HEK293T (cell line): Measurements from ENCODE around the gene ANO2.

Source experiments
- CTCF ChIA-PET: fragments of 350-600 bp; formaldehyde crosslinking; extraction: SDS; loops from one replicate; lab custom pipeline; 2021; ENCODE audit warnings: antibody characterized with exemption, inconsistent platforms; lab: Yijun Ruan, JAX
- POLR2A ChIA-PET: fragments of 350-600 bp; formaldehyde crosslinking; extraction: SDS; loops from one replicate; lab custom pipeline; 2020; ENCODE audit warnings: antibody characterized with exemption, inconsistent platforms; lab: Yijun Ruan, JAX
- DNase-seq: peaks from one replicate; pipeline ENCODE4 v3.0.0; 2012; ENCODE audit warnings: mixed read lengths; ENCODE audit errors: extremely low spot score
- ARNT ChIP-seq: fragments of 450-650 bp; IDR thresholded peaks from 2 replicates; pipeline ENCODE4 v1.6.1; 2017; ENCODE audit warnings: mild to moderate bottlenecking
- BHLHE40 ChIP-seq: fragments of 450-650 bp; IDR thresholded peaks from 2 replicates; pipeline ENCODE4 v1.6.1; 2016; ENCODE audit warnings: mild to moderate bottlenecking, moderate library complexity, borderline replicate concordance
- CTBP1 ChIP-seq: fragments of 450-650 bp; IDR thresholded peaks from 2 replicates; pipeline ENCODE4 v1.6.1; 2016; ENCODE audit warnings: borderline replicate concordance
- ELF4 ChIP-seq: fragments of 450-650 bp; IDR thresholded peaks from 2 replicates; pipeline ENCODE4 v1.6.1; 2017; ENCODE audit warnings: antibody characterized with exemption
- FOXA1 ChIP-seq: fragments of 450-650 bp; IDR thresholded peaks from 2 replicates; pipeline ENCODE4 v1.6.1; 2016; ENCODE audit warnings: mild to moderate bottlenecking
- FOXK2 ChIP-seq: fragments of 450-650 bp; IDR thresholded peaks from 2 replicates; pipeline ENCODE4 v1.6.1; 2016; ENCODE audit warnings: mild to moderate bottlenecking
- FOXM1 ChIP-seq: fragments of 450-650 bp; IDR thresholded peaks from 2 replicates; pipeline ENCODE4 v1.6.1; 2017; ENCODE audit warnings: mild to moderate bottlenecking, borderline replicate concordance
- HDGF ChIP-seq: fragments of 450-650 bp; IDR thresholded peaks from 2 replicates; pipeline ENCODE4 v1.6.1; 2017; ENCODE audit warnings: antibody characterized with exemption, borderline replicate concordance
- L3MBTL2 ChIP-seq: fragments of 450-650 bp; conservative IDR thresholded peaks from 2 replicates; pipeline ENCODE4 v1.6.1; 2016; ENCODE audit warnings: mild to moderate bottlenecking
- LEF1 ChIP-seq: fragments of 450-650 bp; IDR thresholded peaks from 2 replicates; pipeline ENCODE4 v1.6.1; 2017; ENCODE audit warnings: mild to moderate bottlenecking, borderline replicate concordance
- NFRKB ChIP-seq: fragments of 450-650 bp; IDR thresholded peaks from 2 replicates; pipeline ENCODE4 v1.6.1; 2016; ENCODE audit warnings: mild to moderate bottlenecking, moderate library complexity
- SP1 ChIP-seq: fragments of 450-650 bp; IDR thresholded peaks from 2 replicates; pipeline ENCODE4 v1.6.1; 2017
- SUZ12 ChIP-seq: fragments of 450-650 bp; IDR thresholded peaks from 2 replicates; pipeline ENCODE4 v1.6.1; 2016; ENCODE audit warnings: mild to moderate bottlenecking
- TARDBP ChIP-seq: fragments of 450-650 bp; IDR thresholded peaks from 2 replicates; pipeline ENCODE4 v1.6.1; 2016
- ZNF384 ChIP-seq: fragments of 450-650 bp; IDR thresholded peaks from 2 replicates; pipeline ENCODE4 v1.6.1; 2016
- TF ChIP-seq, protein P1 (sequence below): fragments of 450-650 bp; IDR thresholded peaks from 2 replicates; pipeline ENCODE4 v1.6.1; 2016

The ANO2 gene

GRCh38 chr12:5557906-5558305, 387.2 kb downstream of the ANO2 start:
- POLR2A ChIA-PET, result no interaction called here
- no peak for DNase-seq
- TF ChIP-seq TARDBP (no peak), SP1 (no peak), LEF1 (no peak), FOXM1 (no peak), CTBP1 (no peak), FOXA1 (no peak), BHLHE40 (no peak), ELF4 (no peak), FOXK2 (no peak), ZNF384 (no peak), ARNT (no peak), HDGF (no peak), NFRKB (no peak), SUZ12 (no peak), L3MBTL2 (no peak)
- TF ChIP-seq, protein P1, sequence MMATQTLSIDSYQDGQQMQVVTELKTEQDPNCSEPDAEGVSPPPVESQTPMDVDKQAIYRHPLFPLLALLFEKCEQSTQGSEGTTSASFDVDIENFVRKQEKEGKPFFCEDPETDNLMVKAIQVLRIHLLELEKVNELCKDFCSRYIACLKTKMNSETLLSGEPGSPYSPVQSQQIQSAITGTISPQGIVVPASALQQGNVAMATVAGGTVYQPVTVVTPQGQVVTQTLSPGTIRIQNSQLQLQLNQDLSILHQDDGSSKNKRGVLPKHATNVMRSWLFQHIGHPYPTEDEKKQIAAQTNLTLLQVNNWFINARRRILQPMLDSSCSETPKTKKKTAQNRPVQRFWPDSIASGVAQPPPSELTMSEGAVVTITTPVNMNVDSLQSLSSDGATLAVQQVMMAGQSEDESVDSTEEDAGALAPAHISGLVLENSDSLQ, result no peak
- CTCF ChIA-PET, result no interaction called here

DNA sequence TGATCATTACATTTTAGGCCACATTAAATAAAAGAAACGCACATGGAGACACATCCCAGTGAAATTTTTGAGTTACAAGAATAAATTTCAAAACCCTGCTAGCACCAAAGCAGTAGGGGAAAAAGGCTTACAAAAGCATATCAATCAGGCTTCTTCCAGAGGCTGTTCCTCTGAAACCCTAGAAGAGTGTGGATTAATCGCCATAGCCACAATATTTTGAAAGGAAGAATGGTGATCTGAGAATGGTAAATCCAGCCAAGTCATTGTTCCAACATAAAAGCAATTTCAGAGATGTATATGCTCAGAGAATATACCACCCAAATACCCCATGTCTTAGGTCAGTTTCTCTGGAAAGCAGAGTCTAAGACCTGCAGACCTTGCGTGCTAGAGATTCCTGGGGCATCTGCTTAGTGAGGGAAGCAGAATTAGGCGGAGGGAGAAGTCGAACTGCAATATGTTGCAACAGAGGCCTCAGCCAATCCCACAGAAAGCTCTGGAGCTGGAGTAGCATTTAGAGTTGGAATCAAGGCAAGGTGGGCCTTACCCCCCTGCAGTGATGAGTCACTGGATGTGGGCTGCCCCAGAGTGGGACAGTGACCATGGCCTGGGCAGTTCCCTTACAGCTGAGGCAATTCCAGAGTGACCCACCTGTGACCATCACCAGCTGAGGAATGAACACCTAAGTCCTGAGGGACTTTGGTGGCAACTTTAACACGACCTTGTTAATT, 387.9 kb downstream of the ANO2 start:
- DNase-seq, result no peak
- no peak for TF ChIP-seq ARNT
- TF ChIP-seq FOXM1, result no peak
- no peak for TF ChIP-seq HDGF
- TF ChIP-seq CTBP1, result no peak
- TF ChIP-seq TARDBP, result no peak
- no peak for TF ChIP-seq LEF1
- TF ChIP-seq, protein P1, result no peak
- ChIA-PET POLR2A (no interaction called here), CTCF (no interaction called here)

DNA sequence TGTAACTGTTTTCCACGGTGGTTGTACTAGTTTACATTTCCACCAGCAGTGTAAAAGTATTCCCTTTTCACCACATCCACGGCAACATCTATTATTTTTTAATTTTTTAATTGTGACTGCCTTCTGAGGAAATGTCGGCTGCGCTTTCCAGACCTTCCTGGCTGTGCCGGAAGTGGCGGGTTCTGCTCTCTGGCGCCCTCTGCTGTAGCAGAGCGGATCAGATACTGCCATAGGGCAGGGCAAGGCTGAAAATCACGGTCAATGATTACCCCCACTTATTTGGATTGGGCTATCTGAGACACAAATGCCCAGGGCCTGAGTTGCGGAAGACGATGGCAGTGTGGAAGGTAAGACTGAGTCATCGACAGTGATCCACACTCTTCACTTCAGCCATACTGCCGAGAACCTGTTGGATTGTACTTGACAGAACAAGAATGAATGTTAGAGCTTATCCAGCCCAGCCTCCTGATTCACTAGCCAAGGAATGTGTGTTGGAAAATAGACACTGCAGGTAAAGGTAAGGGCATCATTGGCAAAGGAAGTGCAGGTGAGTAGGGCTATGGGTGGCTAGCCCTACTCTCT, 388.9 kb downstream of the ANO2 start:
- DNase-seq, result peak; percentile 41
- TF ChIP-seq, protein P1, result no peak
- TF ChIP-seq CTBP1 (no peak), ARNT (no peak), TARDBP (no peak), FOXA1 (no peak), LEF1 (no peak), BHLHE40 (no peak), ELF4 (no peak), FOXK2 (no peak), FOXM1 (no peak)
- ChIA-PET CTCF (no interaction called here), POLR2A (no interaction called here)

GRCh38 chr12:5554711-5555110, 390.3 kb downstream of the ANO2 start:
- ChIA-PET CTCF (no interaction called here), POLR2A (no interaction called here)
- no peak for TF ChIP-seq HDGF
- TF ChIP-seq, protein P1, result no peak
- TF ChIP-seq SP1, result no peak
- TF ChIP-seq ELF4, result no peak
- no peak for TF ChIP-seq BHLHE40
- TF ChIP-seq FOXA1, result no peak
- TF ChIP-seq LEF1, result no peak
- no peak for TF ChIP-seq SUZ12
- TF ChIP-seq TARDBP, result no peak
- no peak for TF ChIP-seq FOXM1
- no peak for TF ChIP-seq ARNT
- DNase-seq, result no peak

- DNase-seq, result no peak
- ChIA-PET POLR2A (no interaction called here), CTCF (no interaction called here)
- TF ChIP-seq ELF4 (no peak), SP1 (no peak), TARDBP (no peak), SUZ12 (no peak), ZNF384 (no peak), L3MBTL2 (no peak), CTBP1 (no peak), FOXM1 (no peak), FOXK2 (no peak)
These were observed 396.0 kb downstream of the ANO2 start for GRCh38 chr12:5549011-5549410.
